ENCODE measurements around the gene HNRNPD. TPM values are rescaled to one million over a fixed set of nuclear protein-coding genes. Genes with fewer than 3 reads are reported as not detected.

HNRNPD gene
- total RNA-seq, 1 experiment from 2014 or later, result 221 TPM

DNA sequence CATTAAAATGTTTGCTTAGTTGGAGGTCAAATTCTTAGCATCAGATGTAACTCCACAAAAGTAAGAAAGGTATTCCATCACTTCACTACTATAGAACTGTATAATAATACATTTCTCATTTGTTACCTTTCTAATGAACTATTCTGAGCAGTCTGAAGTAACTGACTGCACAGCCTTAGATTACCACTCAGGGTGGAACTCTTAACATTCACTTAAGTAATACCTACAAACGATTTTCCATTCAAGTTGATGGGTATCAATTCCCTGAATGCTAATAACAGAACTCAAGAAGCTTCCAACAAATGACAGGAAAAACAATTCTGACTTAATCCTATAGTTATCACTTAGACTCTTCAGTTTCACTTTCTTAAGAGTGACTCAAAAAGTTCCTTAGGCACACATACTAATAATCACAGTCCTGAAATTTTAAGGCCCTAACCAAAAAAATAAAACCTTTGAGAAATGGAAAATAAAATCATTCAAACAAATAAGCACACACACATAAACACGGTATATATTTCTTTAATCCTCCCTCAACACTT, 20.9 kb downstream of the HNRNPD start:
- BruUV-seq (replicated peaks), result no TSS peak
- TF ChIP-seq, protein P1, sequence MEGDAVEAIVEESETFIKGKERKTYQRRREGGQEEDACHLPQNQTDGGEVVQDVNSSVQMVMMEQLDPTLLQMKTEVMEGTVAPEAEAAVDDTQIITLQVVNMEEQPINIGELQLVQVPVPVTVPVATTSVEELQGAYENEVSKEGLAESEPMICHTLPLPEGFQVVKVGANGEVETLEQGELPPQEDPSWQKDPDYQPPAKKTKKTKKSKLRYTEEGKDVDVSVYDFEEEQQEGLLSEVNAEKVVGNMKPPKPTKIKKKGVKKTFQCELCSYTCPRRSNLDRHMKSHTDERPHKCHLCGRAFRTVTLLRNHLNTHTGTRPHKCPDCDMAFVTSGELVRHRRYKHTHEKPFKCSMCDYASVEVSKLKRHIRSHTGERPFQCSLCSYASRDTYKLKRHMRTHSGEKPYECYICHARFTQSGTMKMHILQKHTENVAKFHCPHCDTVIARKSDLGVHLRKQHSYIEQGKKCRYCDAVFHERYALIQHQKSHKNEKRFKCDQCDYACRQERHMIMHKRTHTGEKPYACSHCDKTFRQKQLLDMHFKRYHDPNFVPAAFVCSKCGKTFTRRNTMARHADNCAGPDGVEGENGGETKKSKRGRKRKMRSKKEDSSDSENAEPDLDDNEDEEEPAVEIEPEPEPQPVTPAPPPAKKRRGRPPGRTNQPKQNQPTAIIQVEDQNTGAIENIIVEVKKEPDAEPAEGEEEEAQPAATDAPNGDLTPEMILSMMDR (conservative IDR thresholded peaks at IDR 0.05), result no peak
- TF ChIP-seq EZH2 (IDR thresholded peaks at IDR 0.05; ENCODE audit: low read depth), result no peak
- H3K4me3 ChIP-seq, result no peak overlapping the region
- H3K9me2 ChIP-seq (ENCODE audit: insufficient read depth), result no peaks in the 10 kb centered on the region
- no peak for DNase-seq
- peaks cover 43% of the 10 kb centered on the region for H3K36me3 ChIP-seq (ENCODE audit: low read depth)
- ChIA-PET POLR2A (ENCODE audit: unreplicated experiment) (no interaction called here), CTCF (no interaction called here)
- H2AFZ ChIP-seq, result no peak overlapping the region
- H3F3A ChIP-seq (ENCODE audit: insufficient read depth, low read depth), result peaks cover 49% of the 10 kb centered on the region
- no peak overlapping the region for H3K4me2 ChIP-seq
- H3K27ac ChIP-seq, result peak overlapping the region; percentile 29
- H3K9me3 ChIP-seq (ENCODE audit: insufficient read depth, low read depth), result no peaks in the 10 kb centered on the region
- peaks cover 32% of the 10 kb centered on the region for H4K20me1 ChIP-seq (ENCODE audit: insufficient read depth)
- intact Hi-C loops (cut with micrococcal nuclease; ENCODE audit: unreplicated experiment), result no loop called here
- H3K79me2 ChIP-seq (ENCODE audit: low read depth), result peaks cover 33% of the 10 kb centered on the region
- no peaks in the 10 kb centered on the region for H3K27me3 ChIP-seq (ENCODE audit: insufficient read depth, low read depth)
- no peaks in the 10 kb centered on the region for H3K4me1 ChIP-seq (replicated peaks; ENCODE audit: insufficient read depth)

DNA sequence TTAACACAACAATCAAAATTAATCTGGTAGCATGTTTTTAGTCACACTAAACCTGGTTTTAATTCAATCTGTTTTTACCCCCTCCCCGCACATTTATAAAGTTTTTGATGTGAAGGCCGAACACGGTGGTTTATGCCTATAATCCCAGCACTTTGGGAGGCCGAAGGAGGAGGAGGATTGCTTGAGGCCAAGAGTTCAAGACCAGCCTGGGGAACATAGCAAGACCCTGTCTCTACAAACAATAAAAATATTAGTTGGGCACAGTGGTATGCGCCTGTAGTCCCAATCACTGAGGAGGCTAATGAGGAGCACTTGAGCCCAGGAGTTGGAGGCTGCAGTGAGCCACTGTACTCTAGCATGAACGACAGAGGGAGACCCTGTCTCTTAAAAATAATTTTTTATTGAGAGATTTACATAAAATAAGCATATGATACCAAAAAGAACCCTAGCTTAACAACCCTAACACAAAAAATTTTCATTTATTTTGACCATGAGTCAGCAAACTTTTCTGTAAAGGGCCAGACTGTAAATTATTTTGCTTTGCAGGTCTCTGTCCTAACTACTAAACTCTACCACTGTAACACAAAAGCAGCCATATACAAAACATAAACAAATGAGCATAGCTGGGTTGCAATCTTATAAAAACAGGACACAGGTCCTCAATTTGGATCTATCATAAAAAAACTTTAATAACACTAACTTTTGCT, 21.5 kb downstream of the HNRNPD start:
- Histone ChIP-seq H2AFZ (no peak overlapping the region), H3K4me1 (replicated peaks; ENCODE audit: insufficient read depth) (no peaks in the 10 kb centered on the region), H3K4me3 (no peak overlapping the region), H3K4me2 (no peak overlapping the region), H3K9me3 (ENCODE audit: insufficient read depth, low read depth) (no peaks in the 10 kb centered on the region), H3K27me3 (ENCODE audit: insufficient read depth, low read depth) (no peaks in the 10 kb centered on the region), H3F3A (ENCODE audit: insufficient read depth, low read depth) (peaks cover 49% of the 10 kb centered on the region), H4K20me1 (ENCODE audit: insufficient read depth) (peaks cover 26% of the 10 kb centered on the region), H3K36me3 (ENCODE audit: low read depth) (peaks cover 37% of the 10 kb centered on the region), H3K79me2 (ENCODE audit: low read depth) (peaks cover 27% of the 10 kb centered on the region), H3K27ac (peak overlapping the region; percentile 29), H3K9me2 (ENCODE audit: insufficient read depth) (no peaks in the 10 kb centered on the region)
- DNase-seq, result no peak
- CTCF ChIA-PET, result interaction anchor here (1.1 kb wide), 1 partner anchor 67 kb away, joined by 8 read pairs; no protein-coding TSS in a partner anchor
- POLR2A ChIA-PET (ENCODE audit: unreplicated experiment), result interaction anchor here (0.6 kb wide), 1 partner anchor 13 kb away, joined by 12 read pairs; no protein-coding TSS in a partner anchor
- intact Hi-C loops (cut with micrococcal nuclease; ENCODE audit: unreplicated experiment), result no loop called here
- no TSS peak for BruUV-seq (replicated peaks)
- TF ChIP-seq EZH2 (IDR thresholded peaks at IDR 0.05; ENCODE audit: low read depth), result no peak
- TF ChIP-seq, protein P1 (conservative IDR thresholded peaks at IDR 0.05), result no peak

DNA sequence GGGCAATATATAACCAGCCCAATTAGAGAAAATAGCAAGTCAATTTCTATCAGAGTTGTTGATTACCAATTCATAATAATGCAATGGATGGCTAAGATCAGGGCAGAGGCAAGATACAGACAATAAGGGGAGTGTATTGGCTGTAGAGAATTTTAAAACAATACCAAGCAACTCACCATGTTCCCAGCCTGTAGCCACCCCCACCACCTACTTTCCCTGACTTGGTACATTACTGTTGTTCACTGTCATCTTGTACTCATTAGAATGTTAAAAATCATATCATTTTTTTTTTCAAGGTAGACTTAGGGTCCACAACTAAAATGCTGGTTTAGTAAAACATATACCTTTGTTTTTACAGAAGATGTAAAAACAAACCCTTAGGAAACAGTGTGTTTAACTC, 27.7 kb downstream of the HNRNPD start:
- Histone ChIP-seq H3F3A (ENCODE audit: insufficient read depth, low read depth) (peaks cover 24% of the 10 kb centered on the region; the same call in 1 of the 2 replicates), H3K79me2 (ENCODE audit: low read depth) (no peaks in the 10 kb centered on the region), H3K36me3 (ENCODE audit: low read depth) (no peaks in the 10 kb centered on the region), H3K4me3 (no peak overlapping the region), H3K9me3 (ENCODE audit: insufficient read depth, low read depth) (no peaks in the 10 kb centered on the region), H2AFZ (no peak overlapping the region), H3K4me2 (no peak overlapping the region), H3K9me2 (ENCODE audit: insufficient read depth) (no peaks in the 10 kb centered on the region), H4K20me1 (ENCODE audit: insufficient read depth) (no peaks in the 10 kb centered on the region; the same call in 1 of the 2 replicates), H3K27ac (no peak overlapping the region), H3K4me1 (replicated peaks; ENCODE audit: insufficient read depth) (no peaks in the 10 kb centered on the region), H3K27me3 (ENCODE audit: insufficient read depth, low read depth) (no peaks in the 10 kb centered on the region)
- BruUV-seq (replicated peaks), result no TSS peak
- TF ChIP-seq, protein P1 (conservative IDR thresholded peaks at IDR 0.05), result no peak
- TF ChIP-seq EZH2 (IDR thresholded peaks at IDR 0.05; ENCODE audit: low read depth), result no peak
- DNase-seq, result no peak
- POLR2A ChIA-PET (ENCODE audit: unreplicated experiment), result no interaction called here
- intact Hi-C loops (cut with micrococcal nuclease; ENCODE audit: unreplicated experiment), result no loop called here
- CTCF ChIA-PET, result no interaction called here
